Kasumi-1 (cell line): ENCODE results near the gene SH3GL1.

Experiments
- DNase-seq, 2 experiments: peaks; one replicate each; lab custom pipeline; 2025; lab: John Stamatoyannopoulos, UW

Gene SH3GL1

DNA sequence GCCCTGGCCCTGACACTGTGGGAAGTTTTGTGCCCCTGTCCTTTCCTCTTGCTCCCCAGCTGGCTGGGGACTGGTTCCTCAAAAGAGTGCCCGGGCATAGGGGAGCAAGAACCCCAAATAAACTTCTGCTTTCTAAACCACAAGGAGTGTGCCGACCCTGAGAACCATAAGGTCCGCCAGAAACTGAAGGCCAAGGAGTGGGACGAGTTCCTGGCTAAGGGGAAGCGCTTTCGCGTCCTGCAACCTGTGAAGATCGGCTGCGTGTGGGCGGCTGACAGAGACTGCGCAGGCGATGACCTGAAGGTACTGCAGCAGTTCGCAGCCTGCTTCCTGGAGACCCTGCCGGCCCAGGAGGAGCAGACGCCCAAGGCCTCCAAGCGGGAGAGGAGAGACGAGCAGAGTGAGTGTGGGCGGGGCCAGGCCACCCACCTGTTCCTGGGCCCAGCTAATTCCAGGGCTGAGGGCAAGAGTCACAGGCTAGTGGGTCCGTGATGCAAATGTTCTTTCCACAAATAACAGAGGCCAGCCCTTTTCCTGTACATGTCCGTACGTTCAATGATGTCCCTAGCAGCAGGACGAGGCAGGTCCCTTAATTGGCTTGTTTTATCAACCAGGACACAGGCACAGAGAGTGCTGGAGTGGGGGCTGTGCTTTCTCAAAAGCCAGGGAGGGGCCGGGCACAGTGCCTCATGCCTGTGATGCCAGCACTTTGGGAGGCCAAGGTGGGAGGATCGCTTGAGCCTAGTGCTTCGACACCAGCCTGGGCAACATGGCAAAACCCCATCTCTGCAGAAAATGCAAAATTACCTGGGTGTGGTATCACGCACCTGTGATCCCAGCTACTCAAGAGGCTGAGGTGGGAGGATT lies 31.7 kb upstream of the SH3GL1 start:
- DNase-seq, result peak; percentile 86 to 87

DNA sequence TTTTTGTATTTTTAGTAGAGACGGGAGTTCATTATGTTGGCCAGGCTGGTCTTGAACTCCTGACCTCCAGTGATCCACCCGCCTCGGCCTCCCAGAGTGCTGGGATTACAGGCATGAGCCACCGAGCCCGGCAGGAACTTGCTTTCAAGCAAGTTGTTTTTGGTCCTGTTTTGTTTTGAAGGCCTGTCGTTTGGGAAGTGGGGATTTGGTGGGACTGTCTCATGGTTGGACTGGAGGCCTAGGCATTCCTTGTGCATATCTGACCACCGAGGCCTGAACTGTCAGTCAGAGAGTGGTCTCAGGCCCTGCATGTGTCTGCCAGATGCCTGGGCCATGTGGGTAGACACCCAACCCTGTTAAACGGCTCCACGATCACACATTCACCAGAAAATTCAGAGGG lies 30.9 kb upstream of the SH3GL1 start:
- DNase-seq, result no peak

DNA sequence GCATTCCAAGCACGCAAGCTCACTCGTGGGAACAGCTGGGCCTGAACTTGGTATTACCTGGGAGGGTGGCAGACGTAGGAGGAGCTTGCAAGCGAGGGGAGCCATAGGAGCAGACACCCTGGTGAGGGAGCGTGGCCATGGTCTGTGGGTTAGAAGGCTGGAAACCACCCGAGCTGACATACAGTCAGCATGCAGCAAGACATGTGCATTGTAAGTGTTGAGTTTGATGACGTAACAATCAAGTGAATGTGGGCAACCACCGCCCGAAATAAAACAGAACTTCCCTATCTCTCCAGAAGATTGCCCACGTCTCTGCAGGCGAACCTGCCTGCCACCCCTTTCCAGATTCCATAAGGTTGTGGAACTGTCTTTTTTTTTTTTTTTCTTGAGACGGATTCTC lies 30.4 kb upstream of the SH3GL1 start:
- DNase-seq, result peak; percentile 59 to 75

DNA sequence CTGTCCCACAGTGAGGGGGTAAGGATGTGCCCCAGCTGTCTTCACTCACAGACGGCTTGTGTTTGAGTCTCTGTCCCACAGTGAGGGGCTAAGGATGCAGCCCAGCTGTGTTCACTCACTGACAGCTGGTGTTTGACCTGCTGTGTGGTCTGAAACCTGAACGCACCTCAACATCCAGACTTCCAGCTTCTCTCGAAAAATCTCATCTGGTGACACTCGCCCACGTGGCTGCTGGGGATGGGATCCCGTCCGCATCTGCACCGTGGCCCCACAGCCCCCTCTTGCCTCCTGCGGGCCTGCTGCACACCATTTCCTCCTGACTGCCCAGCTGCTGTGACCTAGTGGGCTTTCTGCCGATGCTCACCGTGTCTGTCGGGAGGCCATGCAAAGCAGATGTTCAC lies 29.4 kb upstream of the SH3GL1 start:
- no peak for DNase-seq

DNA sequence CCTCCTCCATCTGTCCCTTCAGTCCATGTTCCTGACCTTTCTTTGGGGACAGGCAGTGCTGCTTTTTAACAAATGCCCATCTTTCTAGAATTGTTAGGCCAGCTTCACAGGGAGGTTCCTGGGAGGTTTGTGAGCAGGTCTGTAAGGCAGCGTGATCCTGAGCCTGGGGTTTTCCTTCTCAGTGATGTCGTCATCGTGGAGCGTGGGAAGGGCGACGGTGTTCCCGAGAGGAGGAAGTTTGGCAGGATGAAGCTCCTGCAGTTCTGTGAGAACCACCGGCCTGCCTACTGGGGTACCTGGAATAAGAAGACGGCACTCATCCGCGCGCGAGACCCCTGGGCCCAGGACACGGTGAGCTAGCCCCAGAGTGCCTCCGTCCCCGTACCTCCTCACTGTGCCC lies 28.9 kb upstream of the SH3GL1 start:
- no peak for DNase-seq

DNA sequence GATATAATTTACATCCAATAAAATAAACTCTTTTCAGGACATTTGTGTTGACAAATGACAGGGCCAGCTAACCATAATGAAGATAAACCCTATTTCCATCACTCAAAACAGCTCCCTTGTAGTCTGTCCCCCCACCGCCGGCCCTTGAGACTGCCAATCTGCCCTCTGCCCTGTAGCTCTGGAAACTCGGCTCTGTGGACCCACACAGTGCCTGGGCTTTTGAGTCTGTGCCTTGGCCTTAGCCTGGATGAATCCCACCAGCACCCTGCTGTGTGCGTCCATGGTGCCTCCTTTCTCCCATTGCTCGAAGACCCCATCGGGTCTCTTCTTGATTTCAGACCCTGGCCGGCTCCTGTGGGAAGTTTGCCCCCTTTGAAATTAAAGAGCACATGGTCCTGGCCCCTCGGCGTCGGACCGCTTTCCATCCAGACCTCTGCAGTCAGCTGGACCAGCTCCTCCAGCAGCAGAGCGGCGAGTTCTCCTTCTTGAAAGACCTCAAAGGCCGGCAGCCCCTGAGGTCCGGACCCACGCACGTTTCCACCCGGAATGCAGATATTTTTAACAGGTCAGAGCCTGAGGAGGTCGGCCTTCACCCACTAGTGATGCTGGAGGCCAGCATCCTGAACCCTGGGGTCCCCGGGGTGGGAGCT lies 28.1 kb upstream of the SH3GL1 start:
- DNase-seq, result no peak

DNA sequence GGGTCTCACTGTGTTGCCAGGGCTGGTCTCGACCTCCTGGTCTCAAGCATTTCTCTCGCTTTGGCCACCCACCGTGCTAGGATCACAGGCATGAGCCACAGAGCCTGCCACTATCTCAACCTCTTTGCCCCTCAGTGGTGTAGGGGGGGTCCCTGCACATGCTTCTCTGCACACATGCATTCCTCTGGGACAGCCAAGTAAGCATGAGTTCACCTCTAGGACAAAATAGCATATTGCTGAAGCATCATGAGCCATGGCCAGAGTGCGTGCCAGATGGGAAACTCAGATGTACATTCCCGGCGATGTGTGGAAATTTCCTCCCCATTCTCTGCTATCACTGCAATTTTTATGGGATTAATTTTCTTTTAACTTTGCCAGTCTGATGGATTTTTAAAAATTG lies 25.2 kb upstream of the SH3GL1 start:
- no peak for DNase-seq

DNA sequence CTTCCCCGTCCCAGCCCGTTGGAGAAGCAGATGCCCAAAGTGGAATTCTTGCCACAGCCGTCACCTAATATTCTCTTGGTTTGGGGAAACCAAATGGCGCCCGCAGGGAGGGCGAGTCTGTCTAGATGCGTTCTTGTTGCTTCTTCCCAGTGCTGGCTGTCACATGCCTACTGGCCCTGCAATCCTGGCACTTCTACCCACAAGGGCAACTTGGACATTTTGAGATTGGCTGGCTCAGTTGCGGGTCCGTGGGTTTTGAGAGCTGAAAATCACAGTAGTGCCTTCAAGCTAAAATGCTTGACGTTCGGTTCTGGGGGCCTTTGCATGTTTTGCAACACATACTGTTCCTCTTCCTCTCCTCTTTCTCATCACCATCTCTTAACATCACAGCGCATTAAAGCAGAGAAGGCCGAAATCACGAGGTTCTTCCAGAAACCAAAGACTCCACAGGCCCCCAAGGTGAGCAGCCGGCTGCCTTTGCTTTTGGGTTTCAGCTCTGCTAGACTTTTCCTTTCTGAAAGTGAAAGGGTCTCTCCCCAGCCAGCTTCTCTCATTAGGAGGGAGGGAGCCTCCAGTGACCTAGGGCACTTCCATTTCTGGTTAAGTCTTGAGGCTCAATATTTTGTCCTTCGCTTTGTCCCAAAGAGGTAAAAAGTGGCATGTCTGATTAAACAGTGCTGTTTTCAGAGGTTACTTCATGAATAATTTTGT lies 23.2 kb upstream of the SH3GL1 start:
- DNase-seq, result no peak

DNA sequence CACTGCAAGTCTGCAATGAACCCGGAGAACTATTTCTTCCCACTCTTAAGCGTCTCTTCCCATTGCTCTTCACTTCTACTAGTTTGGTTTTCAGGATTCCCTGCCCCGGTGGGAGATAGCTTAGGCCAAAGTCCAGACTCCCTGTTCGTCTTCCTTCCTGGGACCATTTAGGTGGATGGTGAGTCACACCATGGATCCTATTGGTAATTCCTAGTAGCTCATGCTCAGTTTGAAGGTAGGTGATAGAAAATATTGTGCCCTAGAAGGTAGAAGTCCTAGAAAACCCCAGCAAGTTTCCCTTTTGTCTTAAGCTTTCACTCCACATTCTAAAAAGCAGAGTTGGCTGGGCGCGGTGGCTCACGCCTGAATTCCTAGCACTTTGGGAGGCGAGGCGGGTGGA lies 15.9 kb upstream of the SH3GL1 start:
- no peak for DNase-seq

DNA sequence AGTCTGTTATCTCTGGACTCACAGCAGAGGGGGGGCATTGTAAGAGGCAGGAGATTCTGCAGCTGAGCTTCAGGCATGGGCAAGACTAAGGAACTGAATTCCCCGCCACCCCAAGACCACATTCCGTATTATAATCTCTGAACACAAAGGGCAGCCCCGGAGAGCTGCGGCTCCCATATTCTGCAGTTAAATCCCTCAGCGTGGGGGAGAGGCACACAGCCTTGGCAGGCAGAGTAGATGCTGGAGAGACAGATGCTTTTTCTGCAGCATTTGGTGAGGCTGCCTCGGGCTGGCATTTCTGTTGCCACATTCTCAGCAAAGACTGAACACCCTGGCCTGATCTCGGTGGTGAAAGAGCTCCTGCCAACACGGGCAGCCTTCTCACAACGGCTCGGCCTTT lies 15.0 kb upstream of the SH3GL1 start:
- DNase-seq, result no peak

DNA sequence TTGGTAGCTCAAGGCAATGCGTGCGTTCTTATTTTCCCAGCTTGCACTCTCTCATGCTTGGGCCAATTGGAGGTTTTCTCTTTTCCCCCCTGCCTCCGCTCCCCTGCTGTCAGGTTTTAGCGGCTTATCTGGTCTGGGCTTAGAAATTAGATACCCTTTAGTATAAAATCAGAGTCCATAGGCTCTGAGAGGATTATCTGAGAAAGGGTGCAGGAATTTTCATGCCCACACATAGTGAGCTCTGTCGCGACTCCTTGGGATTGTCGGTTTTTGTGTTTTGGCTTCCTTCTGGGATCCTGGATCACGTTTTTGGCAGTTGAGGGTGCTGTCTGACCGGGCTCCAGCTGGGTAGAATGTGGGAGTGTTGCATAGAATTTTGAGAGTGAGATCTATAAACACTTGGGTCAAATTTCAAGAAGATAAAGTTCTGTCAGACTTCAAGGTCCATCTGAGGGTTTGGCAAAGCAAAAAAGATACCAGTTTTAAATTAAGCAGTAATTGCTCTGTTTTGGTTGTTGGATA lies 14.5 kb upstream of the SH3GL1 start:
- no peak for DNase-seq

DNA sequence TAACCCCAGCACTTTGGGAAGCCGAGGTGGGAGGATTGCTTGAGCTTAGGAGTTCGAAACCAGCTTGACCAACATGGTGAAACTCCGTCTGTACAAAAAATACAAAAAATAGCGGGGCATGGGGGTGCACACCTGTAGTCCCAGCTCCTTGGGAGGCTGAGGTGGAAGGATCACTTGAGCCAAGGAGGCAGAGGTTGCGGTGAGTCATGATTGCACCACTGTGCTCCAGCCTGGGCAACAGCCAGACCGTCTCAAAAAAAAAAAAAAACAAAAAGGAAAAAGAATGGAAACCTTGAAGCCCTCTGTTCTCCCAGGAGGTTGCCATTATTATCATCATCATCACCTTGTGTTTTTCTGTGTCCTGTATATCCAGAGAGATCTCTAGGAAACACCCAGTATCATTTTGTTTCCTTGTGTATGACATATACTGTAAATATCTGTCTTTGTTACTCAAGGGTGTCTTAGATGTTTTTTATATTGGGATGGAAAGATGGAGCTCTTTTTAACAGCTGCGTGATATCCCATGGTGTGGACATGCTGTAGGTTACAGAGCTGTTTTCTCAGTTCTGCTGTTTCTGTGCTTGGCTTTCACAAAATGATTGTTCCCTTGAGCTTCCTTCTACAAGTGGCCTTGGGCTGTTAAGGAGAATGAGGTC lies 13.9 kb upstream of the SH3GL1 start:
- no peak for DNase-seq

DNA sequence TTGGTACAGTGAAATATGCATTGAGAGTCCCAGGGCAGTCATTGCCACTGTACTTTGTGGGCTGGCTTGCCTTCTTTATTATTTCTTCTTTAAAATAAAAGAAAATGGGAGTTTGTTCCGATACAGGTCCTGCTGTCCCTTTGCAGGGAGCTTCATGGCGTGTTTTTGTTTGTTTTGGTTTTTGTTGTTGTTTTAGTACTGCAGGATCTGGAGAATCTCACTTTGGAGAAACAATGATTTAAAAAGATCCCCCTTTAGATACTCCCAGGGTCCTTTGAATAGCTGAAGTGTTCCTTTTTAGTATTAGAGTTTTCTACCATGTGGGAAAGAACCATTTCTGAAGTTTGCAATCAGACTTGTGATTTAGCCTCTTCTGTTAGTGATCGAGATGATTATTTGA lies 13.2 kb upstream of the SH3GL1 start:
- no peak for DNase-seq

DNA sequence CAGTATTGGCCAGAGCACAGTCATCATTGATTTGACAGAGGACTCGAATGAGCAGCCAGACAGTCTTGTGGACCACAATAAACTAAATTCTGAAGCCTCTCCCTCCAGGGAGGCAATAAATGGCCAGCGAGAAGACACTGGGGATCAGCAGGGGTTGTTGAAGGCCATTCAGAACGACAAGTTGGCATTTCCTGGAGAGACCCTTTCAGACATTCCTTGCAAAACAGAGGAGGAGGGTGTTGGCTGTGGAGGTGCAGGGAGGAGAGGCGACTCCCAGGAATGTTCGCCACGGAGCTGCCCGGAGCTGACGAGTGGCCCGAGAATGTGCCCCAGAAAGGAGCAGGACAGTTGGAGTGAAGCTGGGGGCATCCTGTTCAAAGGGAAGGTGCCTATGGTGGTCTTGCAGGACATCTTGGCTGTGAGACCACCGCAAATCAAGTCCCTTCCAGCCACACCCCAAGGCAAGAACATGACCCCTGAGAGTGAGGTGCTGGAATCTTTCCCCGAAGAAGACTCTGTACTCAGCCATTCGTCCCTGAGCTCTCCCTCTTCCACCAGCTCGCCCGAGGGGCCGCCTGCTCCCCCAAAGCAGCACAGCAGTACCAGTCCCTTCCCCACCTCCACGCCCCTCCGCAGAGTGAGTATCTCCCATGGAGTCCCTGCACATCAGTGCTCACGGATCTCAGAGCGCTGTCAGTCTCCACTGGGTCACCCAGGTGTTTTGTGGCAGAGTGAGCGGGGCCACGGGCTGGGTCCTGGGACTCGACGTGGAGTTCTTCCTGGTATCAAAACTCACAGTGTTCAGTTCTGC lies 9.0 kb upstream of the SH3GL1 start:
- no peak for DNase-seq

DNA sequence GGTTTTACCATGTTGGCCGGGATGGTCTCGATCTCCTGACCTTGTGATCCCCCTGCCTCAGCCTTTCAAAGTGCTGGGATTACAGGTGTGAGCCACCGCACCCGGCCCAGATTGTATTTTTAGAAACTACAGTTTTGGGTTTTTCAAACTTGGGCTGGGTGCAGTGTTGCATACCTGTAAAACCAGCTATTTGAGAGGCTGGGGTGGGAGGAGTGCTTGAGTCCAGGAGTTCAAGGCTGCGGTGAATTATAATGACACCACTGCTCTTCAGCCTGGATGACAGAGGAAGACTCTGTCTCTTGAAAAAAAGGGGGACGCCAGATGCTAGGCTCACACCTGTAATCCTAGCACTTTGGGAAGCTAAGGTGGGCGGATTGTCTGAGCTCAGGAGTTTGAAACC lies 6.3 kb upstream of the SH3GL1 start:
- DNase-seq, result no peak

DNA sequence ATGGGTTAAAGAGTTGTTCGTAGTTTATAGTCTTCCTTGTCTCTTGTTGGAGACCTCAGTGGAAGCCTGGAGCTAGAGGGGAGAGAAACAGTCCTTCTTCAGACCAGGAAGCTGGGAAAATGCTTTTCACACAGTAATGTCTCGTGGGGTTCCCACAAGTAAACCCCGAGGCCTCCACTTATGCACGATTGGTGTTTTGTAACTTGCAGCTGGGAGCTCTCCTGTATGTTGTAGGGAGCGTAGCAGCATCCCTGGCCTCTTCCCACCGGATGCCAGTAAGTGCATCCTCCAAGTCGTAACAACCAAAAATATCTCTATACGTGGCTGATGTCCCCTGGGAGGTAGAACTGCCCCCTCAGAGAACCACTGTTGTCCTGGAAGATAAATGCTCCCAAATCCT lies 5.6 kb upstream of the SH3GL1 start:
- DNase-seq, result no peak

DNA sequence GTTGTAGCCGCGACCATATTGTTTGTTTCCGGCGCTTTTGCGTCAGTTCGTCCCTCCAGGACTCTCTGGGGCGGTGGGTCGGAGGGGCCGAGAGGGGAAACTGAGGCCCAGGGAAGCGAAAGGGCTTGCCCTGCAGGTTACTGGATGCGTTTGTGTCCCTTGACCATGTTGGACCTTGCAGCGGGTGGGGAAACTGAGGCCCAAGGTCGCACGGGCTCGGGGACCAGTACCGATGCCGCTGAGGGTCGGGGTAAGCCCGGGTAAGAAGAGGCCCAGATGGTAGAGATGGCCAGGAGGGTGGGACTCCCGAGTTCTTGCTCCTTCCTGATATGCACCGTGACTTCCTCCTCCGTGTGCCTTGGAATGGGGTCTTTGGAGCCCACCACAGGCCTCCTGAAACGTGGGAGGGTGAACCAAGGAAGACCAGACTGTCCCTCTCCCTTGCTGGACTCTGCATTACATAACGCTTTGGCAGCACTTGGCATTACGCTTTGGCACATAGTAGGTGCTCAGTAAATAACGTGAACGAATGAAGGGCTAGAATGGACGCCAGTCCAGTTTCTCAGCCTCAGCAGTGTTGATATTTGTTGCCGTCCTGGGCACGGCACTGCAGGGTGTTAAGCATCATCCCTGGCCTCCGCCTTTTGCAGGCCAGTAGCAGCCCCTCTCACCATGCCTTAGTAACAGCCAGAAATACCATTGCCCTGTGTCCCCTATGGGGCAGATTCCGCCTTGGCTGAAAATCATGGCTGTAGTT lies 2.8 kb upstream of the SH3GL1 start:
- DNase-seq, result peak in 1 of 2 experiments; percentile 15

DNA sequence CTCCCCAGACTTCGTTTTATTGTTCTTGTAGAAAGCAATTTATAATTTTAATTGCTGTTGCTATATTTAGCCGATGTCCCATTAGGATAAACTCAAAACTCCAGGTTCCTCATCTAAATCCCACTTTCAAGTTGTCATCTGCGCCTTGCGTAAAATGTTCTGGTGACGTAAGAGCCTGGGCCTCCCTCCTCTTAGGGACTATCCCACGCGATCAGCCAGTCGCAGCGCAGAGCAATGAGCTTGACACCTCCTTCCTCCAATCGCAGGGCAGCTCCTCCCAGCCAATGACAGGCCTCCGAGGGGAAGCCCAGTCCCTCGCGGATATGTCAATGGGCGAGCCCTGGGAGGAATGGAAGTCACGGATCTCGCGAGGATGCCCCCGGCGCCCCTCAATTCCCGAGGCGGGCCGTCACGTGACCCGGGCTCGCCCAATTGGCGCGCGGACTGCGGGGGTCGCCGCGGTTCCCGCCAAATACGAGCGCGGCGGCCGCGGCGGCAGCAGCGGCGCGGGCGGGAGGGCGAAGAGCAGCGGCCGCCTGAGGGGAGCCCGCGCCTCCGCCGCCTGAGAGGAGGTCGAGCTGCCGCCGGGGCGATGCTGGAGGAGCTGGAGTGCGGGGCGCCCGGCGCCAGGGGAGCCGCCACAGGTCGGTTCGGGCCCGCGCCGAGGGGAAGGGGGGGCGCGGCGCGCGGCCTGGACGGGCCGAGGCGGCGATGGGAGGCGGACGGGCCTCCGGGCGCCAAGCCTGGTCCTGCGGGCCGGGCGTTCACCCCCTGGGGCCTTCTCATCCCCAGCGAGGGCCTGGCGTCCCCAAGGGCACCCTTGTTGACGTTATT lies 2.0 kb upstream of the SH3GL1 start, which contains the start of gene CHAF1A:
Gene CHAF1A (plus strand): TSS at position 470 of the 834 bp plus-strand sequence. CDS start 123 bp downstream, at position 593.
- DNase-seq, result peak; percentile 100

DNA sequence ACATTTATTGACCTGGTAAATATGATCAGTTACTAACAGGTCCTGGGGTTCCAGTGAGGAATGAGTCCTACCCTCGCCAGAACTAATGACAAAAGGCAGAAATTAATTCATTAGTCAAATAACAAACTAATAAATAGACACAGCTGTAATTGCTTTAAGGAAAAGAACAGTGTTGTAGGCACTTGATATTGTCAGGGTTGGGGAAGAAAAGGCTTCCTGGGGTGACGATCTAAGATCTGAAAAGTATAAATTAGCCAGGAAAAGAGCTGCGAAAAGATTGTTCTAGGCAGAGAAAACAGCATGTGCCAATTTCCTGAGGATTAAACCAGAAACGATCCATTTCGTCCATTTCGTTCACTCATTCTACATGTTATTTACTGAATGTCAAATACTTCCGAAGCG lies 1.4 kb upstream of the SH3GL1 start:
- no peak for DNase-seq

DNA sequence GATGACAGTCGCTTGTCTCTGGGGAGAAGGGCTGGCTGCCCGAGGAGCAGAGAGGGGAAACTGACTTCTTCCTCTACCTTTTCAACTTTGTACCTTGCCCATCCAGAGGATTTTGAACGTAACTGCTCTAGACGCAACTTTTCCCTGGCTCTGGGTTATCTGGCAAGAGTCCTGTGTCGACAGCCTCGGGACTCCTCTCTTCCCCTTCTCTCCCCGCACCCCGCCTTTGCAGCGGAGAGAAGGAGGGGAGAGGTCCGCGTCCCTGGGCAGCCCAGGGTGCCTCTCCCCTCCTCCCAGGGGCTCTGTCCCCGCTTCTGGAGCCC lies 574 bp downstream of the SH3GL1 start:
- peak; percentile 49 to 57 for DNase-seq
